Activated CD4-positive, alpha-beta T cell treated with anti-CD3 and anti-CD28 coated beads, Interleukin-2, Interleukin-6, amounts not matched to agents 100 ng/mL and 50 ng/mL, durations not matched to agents 16 hours and 8 hours (primary cell): ENCODE results near the gene GPR4.
A peak's percentile ranks its signal among the peaks of the same experiment; 100 is the strongest.
"Not testable (repeated sequence)": the region's sequence is repeated elsewhere in the genome, so short reads cannot be mapped to it uniquely, and the experiment has no call there.

Source experiments
- DNase-seq: peaks from one replicate; pipeline ENCODE4 v3.0.0-alpha.2; 2020

Gene GPR4

GRCh38 chr19:45601524-45602374, at the start of gene GPR4:
Gene GPR4, minus strand, starts transcription at chr19:45602212. Its CDS starts 10,346 bp downstream, at chr19:45591866.
- DNase-seq, result no peak

DNA sequence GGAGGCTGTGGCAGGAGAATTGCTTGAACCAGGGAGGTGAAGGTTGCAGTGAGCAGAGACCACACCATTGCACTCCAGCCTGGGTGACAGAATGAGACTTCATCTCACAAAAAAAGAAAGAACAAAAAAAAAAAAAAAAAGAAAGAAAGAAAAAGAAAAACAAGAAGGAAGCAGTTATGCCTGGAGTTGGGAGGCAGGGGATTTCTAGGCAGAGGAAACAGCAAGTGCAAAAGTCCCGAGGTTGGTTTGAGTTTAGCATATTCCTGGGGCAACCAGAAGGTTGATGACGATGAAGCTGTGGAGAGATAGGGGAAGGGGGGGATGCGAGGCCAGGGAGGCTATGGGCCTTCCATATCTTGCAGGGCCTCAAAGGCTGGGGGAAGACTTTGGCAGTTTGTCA, 48.7 kb upstream of the GPR4 start:
- DNase-seq, result no peak

- no peak for DNase-seq
Measured at GRCh38 chr19:45646345-45646698, 44.3 kb upstream of the GPR4 start.

GRCh38 chr19:45645631-45646344, 43.8 kb upstream of the GPR4 start:
- DNase-seq, result peak; percentile 89

GRCh38 chr19:45645068-45645630, 43.1 kb upstream of the GPR4 start:
- DNase-seq, result no peak

DNA sequence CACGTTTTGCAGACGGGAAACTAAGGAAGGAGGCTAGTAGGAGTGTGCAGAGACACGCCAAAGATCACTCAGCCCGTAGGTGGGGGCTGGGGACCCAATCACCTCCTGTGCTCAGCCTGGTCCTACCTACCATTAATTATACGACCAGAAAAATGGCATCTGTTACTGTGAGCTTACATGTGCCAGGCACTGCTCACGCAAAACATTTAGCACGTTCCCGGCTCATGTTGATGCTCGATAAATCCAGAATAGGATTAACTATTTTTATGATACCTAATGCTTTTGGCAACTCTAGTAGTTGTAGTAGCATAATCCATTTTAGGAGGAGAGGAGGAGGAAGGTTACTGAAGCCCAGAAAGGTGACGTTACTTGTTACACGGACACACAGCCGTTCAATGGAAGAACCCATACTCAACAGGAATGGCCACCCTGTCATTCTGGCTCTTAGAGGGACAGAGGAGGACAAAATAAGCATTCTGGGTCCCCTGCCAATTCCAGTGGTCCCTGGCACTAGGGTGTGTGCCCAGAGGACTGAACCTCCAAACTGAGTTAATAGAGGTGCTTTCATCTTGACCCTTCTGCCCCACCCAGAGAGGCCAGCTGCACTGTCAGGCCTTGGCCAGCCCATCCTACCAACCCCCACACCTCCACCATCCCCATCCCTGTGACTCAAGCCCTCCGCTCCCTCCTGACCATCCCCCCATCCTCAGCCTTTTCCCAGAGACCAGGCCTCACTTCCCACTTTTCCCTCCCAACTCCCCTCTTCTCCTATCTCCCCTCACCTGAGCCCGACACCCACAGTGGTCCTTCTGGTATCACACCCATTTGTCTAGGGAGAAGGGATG, 42.1 kb upstream of the GPR4 start:
- no peak for DNase-seq

DNA sequence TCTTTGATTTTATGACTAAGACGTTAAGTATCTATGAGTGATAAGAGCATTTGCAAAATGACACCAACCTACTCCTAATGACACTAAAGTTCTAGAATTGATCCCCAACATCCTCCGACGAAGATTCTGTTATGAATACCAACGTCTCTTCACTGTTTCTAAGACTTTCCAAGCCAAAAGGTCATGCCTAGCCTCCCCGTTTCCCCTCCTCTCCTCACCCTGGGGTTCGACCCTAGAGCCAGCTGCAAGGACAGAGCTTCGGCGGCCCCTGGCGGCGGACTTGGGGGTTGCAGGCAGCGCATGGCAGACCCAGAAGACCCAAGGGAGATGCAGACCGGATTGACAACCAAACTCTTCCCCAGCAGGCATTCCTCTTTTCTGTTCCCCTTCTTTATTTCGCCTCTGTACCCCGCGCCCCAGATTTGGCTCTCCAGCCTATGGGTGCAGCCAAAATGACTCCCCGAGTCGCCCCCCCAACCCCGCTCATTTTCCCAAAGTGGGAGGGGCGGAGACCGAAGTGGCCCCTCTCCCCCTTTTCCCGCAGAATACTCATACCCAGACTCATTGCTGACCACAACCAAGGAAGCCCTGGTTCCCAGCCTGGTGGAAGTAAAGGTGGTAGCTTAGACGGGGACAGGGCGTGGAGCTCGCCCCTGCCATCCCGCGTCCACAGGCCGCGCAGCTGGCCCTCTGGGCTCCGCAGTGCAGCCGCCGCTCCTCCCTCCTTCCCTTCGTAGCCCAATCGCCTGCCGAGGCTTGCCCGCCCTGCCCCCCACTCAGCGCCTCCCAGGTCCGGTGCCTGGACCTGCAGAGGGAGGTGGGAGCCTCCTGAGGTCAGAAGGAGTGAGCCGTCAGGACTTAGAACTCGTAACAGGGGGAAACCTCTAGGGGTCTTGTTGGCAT, 41.3 kb upstream of the GPR4 start:
- peak; percentile 98 for DNase-seq

GRCh38 chr19:45641274-45642105, 39.5 kb upstream of the GPR4 start:
- DNase-seq, result peak; percentile 96

GRCh38 chr19:45640849-45641273, 38.8 kb upstream of the GPR4 start:
- peak; percentile 65 for DNase-seq

DNA sequence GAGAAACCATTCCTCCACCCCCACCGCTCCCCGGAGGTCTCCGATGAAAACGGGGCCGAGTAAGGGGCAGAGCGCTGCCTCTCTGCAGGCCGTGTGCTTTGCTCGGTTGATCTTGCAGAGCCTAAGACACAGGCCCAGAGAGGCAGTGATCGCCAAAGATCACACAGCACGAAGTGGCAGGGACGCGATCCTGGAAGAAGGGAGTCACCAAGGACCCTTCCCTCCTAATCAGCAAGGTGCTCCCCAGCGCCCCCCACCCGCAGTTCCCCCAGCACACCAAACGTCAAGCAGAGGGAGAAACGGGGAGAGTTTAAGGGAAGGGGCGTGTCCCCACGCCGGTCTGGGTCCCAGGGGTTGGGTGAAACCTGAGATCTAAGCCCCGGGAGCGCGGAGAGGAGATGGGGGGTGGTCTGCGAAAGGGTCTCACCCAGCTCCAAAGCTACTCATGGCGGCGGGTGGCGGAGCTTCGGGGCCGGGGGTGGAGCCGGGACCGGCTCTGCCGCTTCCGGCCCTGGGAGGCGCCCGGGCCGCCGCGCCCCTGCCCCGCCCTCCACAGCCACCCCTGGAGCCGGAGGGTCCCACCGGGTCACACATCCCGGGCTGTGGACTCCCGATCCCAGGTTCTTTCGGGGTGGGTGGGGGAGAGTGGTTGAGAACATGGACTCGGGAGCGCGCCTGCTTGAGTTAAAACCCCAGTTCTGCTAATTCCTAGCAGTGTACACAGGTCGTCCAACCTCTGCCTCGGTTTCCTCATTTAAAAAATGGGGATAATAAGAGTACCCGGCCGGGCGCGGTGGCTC, 37.1 kb upstream of the GPR4 start, which contains the start of gene EML2:
Gene EML2 (minus strand): TSS at position 468 of the 800 bp plus-strand sequence. CDS start 21 bp downstream, at position 447.
- DNase-seq, result peak; percentile 67

DNA sequence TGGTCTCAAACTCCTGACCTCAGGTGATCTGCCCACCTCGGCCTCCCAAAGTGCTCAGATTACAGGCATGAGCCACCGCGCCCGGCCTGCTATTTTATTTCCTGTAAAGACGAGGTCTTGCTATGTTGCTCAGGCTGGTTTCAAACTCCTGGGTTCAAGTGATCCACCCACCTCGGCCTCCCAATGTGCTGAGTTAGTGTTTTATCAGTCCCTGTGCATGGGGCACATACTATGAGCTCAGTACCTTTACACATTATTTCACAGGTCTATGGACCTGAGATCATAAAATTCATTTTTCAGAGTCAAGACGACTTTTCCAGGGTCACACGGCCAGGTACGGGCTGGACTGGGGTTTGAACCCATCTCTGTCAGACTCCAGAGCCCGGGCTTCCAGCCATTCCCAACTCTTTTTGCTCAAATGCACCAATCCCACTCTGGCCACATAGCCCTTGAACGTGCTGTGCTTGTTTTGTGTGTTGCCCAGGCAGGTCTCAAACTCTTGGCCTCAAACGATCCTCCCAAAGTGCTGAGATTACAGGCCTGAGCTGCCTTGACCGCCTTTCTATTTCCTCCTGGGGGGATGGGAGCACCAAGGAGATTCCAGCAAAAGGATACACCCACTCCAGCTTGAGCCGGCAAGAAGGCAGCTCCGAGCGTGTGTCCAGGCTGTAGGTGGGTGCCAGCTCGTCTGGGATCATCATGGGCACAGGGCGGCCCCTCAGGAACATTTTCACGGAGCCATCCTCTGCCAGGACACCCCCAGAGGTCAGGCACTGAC, 36.1 kb upstream of the GPR4 start:
- DNase-seq, result no peak

DNA sequence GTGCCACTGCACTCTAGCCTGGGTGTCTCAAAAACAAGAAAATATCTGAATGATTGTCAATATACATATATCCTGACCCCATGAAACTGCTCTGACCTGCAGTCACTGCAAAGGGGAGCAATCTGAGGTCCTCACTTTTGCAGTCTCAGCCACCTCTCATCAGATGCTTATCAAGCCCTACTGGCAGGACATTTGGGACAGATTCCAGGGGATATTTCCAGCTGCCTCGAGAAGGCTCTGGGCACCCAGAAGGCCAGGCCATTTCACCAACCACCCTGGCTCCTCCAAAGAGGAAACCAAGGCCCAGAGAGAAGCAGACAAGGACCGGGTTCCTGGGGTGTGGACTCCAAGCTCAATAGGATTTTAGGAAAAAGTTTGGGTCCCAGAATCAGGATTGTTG, 34.9 kb upstream of the GPR4 start:
- DNase-seq, result no peak

GRCh38 chr19:45636275-45636674, 34.3 kb upstream of the GPR4 start:
- no peak for DNase-seq

- peak; percentile 71 for DNase-seq
Measured at GRCh38 chr19:45632468-45633196, 30.6 kb upstream of the GPR4 start.

GRCh38 chr19:45630463-45630862, 28.5 kb upstream of the GPR4 start:
- peak; percentile 70 for DNase-seq

GRCh38 chr19:45629704-45630103, 27.7 kb upstream of the GPR4 start:
- DNase-seq, result peak; percentile 19

GRCh38 chr19:45628219-45628618, 26.2 kb upstream of the GPR4 start:
- not testable (repeated sequence) for DNase-seq

GRCh38 chr19:45623984-45624383, 22.0 kb upstream of the GPR4 start:
- DNase-seq, result no peak
